ENCODE data around the gene AAGAB.
"Not testable (repeated sequence)": the region's sequence is repeated elsewhere in the genome, so short reads cannot be mapped to it uniquely, and the experiment has no call there.

The AAGAB gene

DNA sequence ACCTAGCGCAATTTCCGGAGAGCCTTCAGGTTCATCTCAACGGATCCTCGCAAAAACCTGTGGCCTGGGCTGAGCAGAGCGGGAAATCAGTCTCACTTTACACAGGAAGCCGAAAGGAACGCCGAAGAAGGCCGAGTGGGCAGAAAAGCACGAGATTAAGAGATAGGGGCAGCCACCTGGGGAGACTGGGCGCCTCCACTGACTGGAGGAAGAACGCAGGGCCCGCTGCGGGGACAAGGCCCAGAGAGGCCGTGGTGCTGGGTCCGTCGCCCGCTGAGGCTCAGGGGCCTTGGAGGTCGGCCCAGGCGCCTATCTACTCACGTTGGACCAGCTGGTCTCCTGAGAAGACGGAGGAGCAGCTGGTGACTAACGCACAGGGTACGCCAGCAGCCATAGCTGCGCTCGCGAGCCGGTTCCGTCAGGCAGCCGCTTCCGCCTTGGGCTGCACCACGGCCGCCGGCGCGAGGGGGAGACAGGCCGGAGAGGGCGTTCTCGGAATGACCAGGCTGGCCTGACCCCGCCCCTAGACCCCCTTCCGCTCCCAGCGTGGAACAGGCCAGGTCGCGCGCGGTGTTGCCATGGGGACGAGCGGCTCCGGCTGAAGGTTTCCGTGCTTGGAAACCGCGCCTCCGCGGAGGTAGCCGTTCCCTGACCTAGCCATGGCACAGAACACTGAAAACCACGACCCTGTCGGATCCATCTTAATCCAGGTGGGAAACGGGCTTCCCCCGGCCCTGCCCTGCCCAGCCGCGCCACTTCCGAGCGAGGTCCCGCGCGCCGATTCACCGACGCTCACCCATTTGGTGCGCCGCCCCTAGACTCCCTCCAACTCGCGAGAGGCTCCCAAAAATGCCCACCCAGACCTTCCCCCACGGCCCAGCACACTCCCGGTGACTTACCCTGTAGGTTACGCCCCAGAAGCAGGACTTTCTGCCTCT is at the start of gene AAGAB, which contains the start of gene IQCH:
TSS of gene AAGAB (minus strand) at position 424 of the 938 bp plus-strand sequence. CDS start at position 394, 30 bp downstream.
TSS of gene IQCH (plus strand) at position 549 of the 938 bp plus-strand sequence. CDS start at position 660, 111 bp downstream.
- DNase-seq: peak; percentile 56

DNA sequence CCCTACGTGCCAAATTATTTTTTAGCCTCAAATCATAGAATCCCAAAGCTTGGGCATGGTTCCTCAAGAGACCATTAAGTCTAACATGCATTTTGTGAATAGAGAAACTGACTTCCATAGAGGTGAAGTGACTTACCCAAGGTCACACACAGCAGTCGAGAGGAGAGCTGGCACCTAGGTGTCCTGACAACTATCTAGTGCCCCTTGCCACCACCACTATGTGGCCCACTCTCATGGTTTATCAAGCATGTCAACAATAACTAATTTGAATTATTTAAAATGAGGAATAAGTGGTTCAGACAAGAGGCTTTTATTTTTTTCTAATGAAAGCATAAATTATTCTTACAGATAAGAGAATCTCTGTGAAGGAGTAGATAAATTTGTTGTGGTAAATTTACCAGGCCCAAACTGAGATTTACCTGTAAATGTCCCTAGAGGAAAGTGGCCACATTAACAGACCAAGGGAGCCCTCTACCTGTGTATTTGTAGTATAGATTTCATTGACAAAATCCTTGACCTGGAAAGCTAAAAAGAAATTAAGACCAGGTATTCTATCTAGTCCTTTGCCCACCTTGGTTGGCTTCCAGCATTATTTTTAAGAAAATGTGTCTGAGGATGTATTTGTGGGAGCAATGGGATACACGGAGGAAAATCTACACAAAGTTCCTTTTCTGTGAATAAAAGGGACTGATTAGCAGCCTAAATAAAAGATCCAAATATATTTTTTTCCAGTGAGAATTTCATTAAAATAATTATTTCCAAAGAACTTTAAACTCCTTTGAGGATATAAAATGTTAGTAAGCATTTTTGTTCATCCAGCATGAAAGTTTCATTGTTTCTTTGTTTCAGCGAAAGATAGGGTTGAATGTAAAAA is 49.3 kb upstream of the AAGAB start:
- peak; percentile 31 for DNase-seq

DNA sequence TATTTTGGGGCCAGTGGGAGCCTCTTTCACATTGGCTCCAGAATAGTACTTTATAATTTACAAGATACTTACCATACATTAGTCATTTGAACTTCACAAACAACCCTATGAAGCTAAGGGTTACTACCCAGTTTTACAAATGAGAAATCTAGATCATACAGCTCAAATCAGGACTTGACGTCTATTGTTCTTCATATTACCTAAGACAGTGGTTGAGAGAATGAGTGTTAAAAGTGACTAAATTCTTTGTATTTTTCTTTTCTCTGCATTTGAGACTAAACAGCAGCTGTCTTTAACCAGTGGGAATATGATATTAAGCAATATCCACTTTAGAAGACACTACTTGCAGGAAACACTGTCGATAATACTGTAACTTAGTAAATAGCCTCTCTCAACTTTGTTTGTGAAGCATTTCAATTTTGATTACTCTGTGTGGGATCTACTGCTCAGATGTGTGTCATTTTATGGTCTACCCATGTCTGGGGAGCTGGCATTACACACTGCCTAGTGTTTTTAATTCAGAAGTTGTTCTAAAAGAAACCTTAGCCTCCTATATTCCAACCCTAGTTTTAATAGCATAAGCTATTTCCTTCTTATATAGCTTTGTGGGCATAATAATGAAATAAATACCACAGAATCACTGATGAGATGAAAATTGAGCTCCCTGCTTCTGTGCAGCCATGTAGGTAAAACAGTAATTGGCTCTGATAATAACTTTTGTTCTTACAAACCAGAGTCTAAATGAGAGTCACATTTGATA is 46.0 kb upstream of the AAGAB start:
- DNase-seq: no peak

GRCh38 chr15:67296684-67297083 is 42.2 kb upstream of the AAGAB start:
- no peak for DNase-seq

DNA sequence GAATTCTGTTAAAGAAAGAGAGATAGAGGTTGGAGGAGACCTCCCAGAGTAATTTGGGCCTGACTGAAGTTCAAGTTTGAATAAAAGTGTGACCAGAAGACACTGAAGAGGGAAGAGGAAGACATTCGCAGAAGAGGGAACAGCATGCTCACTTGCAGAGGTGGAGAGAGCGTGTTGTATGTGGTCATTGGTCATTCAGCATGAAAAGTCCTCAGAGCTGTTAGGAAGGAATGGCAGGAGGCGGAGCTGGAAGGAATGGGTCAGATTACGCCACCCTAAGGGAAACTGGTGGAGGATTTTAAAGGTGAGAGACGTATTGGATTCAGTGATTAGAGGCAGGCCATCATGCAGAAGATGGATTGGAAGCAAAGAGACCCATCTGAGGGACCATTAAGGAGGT is 41.7 kb upstream of the AAGAB start:
- peak; percentile 1 for DNase-seq

DNA sequence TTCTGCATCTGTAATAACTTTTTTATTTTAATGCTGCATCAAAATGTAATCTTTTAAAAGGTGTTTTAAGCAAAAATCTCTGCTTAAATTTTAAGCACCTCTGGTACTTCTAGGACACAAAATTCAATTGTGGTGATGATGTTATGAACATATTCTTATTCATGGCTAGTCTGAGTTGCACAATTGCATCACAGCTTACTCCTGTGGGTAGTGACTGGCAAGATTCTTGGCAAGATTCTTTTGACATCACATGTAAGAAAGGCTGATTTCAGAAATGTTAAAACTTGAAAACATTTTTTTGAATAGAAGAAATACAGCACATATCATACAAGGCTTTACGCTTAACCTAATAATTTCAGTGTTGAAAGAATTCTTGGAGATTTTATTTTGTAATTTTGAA is 35.9 kb upstream of the AAGAB start:
- DNase-seq: no peak

DNA sequence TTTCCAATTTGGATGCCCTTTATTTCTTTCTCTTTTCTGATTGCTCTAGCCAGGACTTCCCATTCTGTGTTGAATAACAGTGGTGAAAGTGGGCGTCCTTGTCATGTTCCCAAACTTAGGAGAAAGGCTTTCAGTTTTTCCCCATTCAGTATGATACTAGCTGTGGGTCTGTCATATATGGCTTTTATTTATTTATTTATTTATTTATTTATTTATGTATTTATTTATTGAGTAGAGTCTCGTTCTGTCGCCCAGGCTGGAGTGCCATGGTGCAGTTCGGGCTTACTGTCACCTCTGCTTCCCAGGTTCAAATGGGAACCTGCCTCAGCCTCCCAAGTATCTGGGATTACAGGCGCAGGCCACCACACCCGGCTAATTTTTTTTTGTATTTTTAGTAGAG is 31.9 kb upstream of the AAGAB start:
- DNase-seq: not testable (repeated sequence)

DNA sequence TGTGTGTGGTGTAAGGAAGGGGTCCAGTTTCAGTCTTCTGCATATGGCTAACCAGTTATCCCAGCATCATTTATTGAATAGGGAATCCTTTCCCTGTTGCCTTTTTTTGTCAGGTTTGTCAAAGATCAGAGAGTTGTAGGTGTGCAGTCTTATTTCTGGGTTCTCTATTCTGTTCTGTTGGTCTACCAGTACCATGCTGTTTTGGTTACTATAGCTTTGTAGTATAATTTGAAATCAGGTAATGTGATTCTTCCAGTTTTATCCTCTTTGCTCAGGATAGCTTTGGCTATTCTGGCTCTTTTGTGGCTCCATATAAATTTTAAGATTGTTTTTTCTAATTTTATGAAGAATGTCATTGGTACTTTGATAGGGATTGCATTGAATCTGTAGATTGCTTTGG is 31.2 kb upstream of the AAGAB start:
- DNase-seq: not testable (repeated sequence)

- DNase-seq: no peak
These were observed 27.3 kb upstream of the AAGAB start for GRCh38 chr15:67281714-67282113.

GRCh38 chr15:67280217-67280616 is 25.8 kb upstream of the AAGAB start:
- no peak for DNase-seq

DNA sequence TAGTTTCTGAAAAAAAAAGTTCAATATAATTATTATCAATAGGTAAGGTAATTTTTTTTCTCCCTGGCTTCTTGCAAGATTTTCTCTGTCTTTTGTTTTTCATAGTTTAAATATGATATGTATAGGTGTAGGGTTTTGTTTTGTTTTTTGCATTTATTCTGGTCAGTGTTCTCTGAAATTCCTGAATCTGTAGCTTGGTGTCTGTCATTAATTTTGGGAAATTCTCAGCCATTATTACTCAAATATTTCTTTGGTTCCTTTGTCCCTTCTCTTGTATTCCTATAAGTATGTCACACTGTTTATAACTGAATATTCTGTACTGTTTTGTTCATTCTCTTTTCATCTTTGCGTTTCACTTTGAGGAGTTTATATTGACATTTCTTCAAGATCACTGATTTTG is 22.2 kb upstream of the AAGAB start:
- DNase-seq: no peak

DNA sequence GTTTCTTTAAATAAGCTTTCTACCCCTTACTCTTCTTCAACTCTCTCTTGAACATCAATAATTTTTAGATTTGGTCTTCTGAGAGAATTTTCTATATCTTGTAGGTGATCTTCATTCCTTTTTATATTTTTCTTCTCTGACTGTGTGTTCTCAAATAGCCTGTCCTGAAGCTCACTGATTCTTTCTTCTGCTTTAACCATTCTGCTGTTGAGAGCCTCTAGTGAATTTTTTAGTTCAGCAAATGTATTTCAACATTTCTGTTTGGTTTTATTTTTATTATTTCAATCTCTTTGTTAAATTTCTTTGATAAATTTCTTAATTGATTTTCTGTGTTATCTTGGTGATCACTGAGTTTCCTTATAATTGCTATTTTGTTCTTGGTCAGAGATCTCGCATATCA is 19.8 kb upstream of the AAGAB start:
- DNase-seq: no peak

- DNase-seq: no peak
These were observed 13.8 kb upstream of the AAGAB start for GRCh38 chr15:67267951-67268941.

- DNase-seq: no peak
These were observed 13.0 kb upstream of the AAGAB start for GRCh38 chr15:67267440-67267839.

DNA sequence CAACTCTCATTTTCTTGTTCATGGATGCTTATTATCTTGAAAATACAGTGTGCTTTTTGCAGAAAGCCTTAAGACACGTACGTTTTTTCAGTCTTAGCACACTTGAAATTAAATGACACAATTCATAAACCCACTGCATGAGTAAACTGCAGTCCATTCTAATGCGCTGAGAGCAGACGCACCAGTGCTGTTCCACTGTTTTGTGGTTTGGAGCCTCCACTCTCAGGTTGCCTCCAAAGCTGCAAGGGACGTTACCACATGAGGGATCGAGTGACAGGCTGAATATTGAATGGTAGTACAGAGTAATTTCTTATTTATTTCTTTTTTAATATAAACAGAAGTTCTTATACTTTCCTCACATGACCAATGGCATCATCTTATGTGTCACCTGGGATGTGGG is 12.4 kb upstream of the AAGAB start:
- DNase-seq: no peak

- no peak for DNase-seq
These were observed 5.3 kb upstream of the AAGAB start for GRCh38 chr15:67259806-67260205.

DNA sequence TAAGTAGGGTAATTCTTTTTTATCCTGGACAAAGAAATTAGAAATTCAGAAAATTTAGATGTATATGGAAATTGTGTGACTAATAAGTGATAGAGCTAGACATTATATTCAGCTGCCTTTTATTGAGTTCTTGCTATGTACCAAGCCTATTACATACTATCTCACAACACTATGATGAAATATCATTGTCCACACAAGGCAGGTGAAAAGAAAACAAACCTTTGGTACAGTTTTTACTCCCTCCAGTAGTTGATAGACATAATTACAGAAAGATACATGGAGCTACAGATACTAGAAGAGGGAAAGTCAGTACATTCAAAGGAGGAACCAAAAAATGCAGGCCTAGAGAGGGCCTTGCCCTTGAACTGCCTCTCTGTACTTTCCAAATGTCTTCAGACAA is 4.9 kb upstream of the AAGAB start:
- DNase-seq: no peak

DNA sequence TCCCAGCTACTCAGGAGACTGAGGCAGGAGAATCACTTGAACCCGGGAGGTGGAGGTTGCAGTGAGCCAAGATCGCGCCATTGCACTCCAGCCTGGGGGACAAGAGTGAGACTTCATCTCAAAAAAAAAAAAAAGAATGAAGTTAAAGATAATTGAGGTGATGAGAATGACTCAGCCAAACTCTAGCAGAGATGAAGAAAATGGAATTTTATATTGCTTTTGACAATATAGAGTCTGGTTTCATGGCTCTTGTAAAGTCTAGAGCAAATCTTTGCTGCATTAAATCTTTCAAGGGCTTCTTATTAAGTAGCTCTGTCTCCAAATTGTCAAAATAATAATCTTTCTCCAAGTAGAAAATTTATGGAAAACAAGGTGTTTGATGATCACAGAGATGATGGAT is 4.0 kb upstream of the AAGAB start:
- not testable (repeated sequence) for DNase-seq

DNA sequence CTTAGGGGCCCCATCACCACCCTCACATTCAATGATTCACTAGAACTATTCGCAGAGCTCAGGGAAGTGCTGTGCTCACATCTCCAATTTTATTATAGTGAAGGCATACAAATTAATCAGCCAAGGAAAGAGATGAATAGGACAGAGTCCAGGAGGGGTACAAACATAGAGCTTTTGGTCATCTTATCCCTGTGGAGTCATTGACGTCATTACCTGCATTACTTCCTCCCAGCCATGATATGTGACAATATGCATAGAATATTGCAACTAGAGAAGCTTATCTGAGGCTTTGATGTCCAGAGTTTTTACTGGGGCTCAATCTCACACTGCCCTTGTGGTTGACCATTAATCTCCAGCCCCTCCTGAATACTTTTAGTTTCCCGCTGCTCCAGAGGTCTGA is 1.6 kb upstream of the AAGAB start:
- DNase-seq: no peak

DNA sequence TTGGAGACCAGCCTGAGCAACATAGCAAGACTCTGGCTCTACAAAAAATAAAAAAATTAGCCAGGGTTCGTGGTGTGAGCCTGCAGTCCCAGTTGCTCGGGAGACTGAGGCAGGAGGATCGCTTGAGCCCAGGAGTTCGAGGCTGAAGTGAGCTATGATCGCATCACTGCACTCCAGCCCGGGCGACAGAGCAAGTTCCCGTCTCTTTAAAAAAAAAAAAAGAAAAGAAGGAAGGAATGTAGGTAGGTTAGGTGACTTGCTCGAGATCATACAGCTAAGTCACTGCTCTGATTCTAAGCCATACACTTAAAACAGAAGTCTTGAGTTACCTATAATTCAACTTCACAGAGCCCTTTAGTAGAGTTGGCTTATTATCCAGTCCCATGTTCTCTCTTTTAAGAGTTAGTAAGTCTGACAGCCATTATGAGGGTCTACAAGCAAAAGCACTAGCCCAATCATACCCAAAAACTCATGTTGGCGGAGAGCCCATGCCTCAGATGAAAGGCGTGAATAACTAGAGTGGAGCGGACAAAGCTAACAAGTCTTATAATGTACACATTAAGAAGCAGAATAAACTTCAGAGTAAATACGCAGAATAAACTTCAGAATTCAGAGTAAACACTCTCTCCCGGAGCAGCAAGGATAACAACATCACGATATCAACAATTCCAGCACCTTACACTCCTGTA is 768 bp downstream of the AAGAB start:
- DNase-seq: no peak

DNA sequence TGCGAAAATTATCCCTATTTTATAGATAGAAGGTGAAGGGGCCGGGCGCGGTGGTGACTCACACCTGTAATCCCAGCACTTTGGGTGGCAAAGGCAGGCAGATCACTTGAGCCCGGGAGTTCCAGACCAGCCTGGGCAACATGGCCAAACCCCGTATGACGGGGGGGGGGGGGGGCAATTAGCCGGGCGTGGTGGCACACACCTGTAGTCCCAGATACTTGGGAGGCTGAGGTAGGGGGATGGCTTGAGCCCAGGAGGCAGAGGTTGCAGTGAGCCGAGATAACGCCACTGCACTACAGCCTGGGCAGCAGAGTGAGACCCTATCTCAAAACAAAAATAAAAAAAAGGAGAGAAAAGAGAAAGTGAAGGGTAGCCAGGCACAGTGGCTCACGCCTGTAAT is 1.4 kb downstream of the AAGAB start:
- no peak for DNase-seq
